Left forelimb (tissue), 1 donor: ENCODE data around the gene CPSF4L.

Experiments used
- DNase-seq: peaks from one replicate; pipeline ENCODE4 v3.0.0-alpha.2; 2018; ENCODE audit warnings: low spot score

Gene CPSF4L

GRCh38 chr17:73232587-73233373 is 28.9 kb downstream of the CPSF4L start:
- no peak for DNase-seq

- peak; percentile 98 for DNase-seq
Measured at GRCh38 chr17:73231841-73232586, 29.7 kb downstream of the CPSF4L start.

- DNase-seq = peak; percentile 68
Measured at GRCh38 chr17:73231395-73231794, 30.3 kb downstream of the CPSF4L start.

GRCh38 chr17:73230088-73230487 is 31.6 kb downstream of the CPSF4L start:
- DNase-seq = no peak

GRCh38 chr17:73228748-73229236 is 32.9 kb downstream of the CPSF4L start:
- DNase-seq = no peak

GRCh38 chr17:73227944-73228343 is 33.7 kb downstream of the CPSF4L start:
- no peak for DNase-seq

- no peak for DNase-seq
Measured at GRCh38 chr17:73227379-73227778, 34.3 kb downstream of the CPSF4L start.

- DNase-seq = no peak
Measured at GRCh38 chr17:73226556-73227172, 35.0 kb downstream of the CPSF4L start.

- no peak for DNase-seq
Measured at GRCh38 chr17:73224663-73225305, 36.9 kb downstream of the CPSF4L start.

- DNase-seq = no peak
Measured at GRCh38 chr17:73224237-73224636, 37.4 kb downstream of the CPSF4L start.

GRCh38 chr17:73223626-73224230 is 38.0 kb downstream of the CPSF4L start:
- DNase-seq = no peak

- DNase-seq = no peak
Measured at GRCh38 chr17:73215447-73215846, 46.2 kb downstream of the CPSF4L start.

GRCh38 chr17:73214851-73215250 is 46.8 kb downstream of the CPSF4L start:
- no peak for DNase-seq

GRCh38 chr17:73214008-73214407 is 47.7 kb downstream of the CPSF4L start:
- no peak for DNase-seq

GRCh38 chr17:73211745-73212144 is 49.9 kb downstream of the CPSF4L start:
- no peak for DNase-seq

- DNase-seq = no peak
Measured at GRCh38 chr17:73210002-73210678, 51.5 kb downstream of the CPSF4L start.

GRCh38 chr17:73209436-73209835 is 52.2 kb downstream of the CPSF4L start:
- no peak for DNase-seq

GRCh38 chr17:73208139-73208827 is 53.4 kb downstream of the CPSF4L start:
- DNase-seq = no peak

GRCh38 chr17:73205459-73205961 is 56.2 kb downstream of the CPSF4L start:
- no peak for DNase-seq

GRCh38 chr17:73203788-73204479 is 57.7 kb downstream of the CPSF4L start:
- no peak for DNase-seq
